Peyer's patch (tissue), 4 donors: ENCODE results near the gene ZNF518A. TPM values are rescaled to one million over a fixed set of nuclear protein-coding genes. Genes with fewer than 3 reads are reported as not detected.
"Not testable (repeated sequence)": the region's sequence is repeated elsewhere in the genome, so short reads cannot be mapped to it uniquely, and the experiment has no call there.

Experiments used
- DNase-seq, 3 donors: peaks; one replicate each; pipeline ENCODE4 v3.0.0-alpha.2; 2017 to 2019
- H3K27ac ChIP-seq, 4 donors: fragments of 200-600 bp; sonication (generic); one replicate each; pipeline ENCODE4 v1.5.1; 2016 to 2019
- H3K27me3 ChIP-seq, 2 donors: fragments of 200-600 bp; sonication (generic); one replicate each; pipeline ENCODE4 v1.5.1; 2019
- H3K36me3 ChIP-seq, 3 donors: fragments of 200-600 bp; sonication (generic); one replicate each; pipeline ENCODE4 v1.5.1; 2016 to 2019
- H3K4me1 ChIP-seq, 4 donors: fragments of 200-600 bp; sonication (generic); one replicate each; pipeline ENCODE4 v1.5.1; 2016 to 2019
- H3K4me3 ChIP-seq, 4 donors: fragments of 200-600 bp; sonication (generic); 1 replicate in 3 of 4; 2 replicates in 1 of 4; pipeline ENCODE4 v1.5.1; 2016 to 2019; ENCODE audit warnings: mild to moderate bottlenecking in 1 of 4
- H3K9me3 ChIP-seq, 4 donors: fragments of 200-600 bp; sonication (generic); one replicate each; pipeline ENCODE4 v1.5.1; 2016 to 2019; ENCODE audit warnings: mild to moderate bottlenecking in 1 of 4
- CTCF ChIP-seq, 6 experiments: fragments of 450-650 bp in 4 of 6; fragments of 200-600 bp in 2 of 6; sonication (generic) in 1 of 6; IDR thresholded peaks; one replicate each; pipeline ENCODE4 v1.5.1; 2017 to 2019; ENCODE audit warnings: antibody characterized with exemption in 6 of 6, mild to moderate bottlenecking in 3 of 6, moderate library complexity in 1 of 6
- POLR2A ChIP-seq, 2 donors: fragments of 450-650 bp; IDR thresholded peaks; one replicate each; pipeline ENCODE4 v1.5.1; 2017; ENCODE audit warnings: antibody characterized with exemption in 2 of 2, mild to moderate bottlenecking in 2 of 2, moderate library complexity in 2 of 2
- total RNA-seq, 4 donors: library from RNA; depleted of rRNA; stranded (reverse); fragments of >200 nt; gene quantifications; one replicate each; pipeline ENCODE4 v1.1.0, GENCODE V29; 2016

ZNF518A gene
- total RNA-seq, 4 donors from 2014 or later = 23.9 to 43.2 (median 35.0) TPM

DNA sequence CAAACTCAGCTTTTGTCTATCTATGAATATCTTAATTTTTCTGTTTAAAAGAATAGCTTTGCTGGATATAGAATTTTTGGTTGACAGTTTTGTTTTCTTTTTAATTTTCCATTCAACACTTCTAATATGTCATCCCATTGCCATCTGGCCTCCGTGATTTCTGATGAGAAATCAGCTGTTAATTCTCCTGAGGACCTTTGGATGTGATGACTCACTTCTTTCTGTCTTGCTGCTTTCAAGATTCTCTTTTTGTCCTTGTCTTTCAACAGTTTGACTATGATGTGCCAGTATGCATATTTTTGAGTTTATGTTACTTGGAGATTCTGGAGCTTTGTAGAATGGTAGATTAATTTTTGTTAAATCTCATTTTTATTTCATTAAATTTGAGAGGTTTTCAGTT lies 38.4 kb downstream of the ZNF518A start:
- no peak overlapping the region for H3K27ac ChIP-seq
- TF ChIP-seq POLR2A (IDR thresholded peaks at IDR 0.05) = no peak
- no peak for TF ChIP-seq CTCF (IDR thresholded peaks at IDR 0.05)
- no peaks in the 10 kb centered on the region for H3K36me3 ChIP-seq
- peaks cover 0 to 14% (median 0%) of the 10 kb centered on the region in 4 donors for H3K9me3 ChIP-seq
- DNase-seq = no peak
- H3K4me3 ChIP-seq = no peak overlapping the region
- no peaks in the 10 kb centered on the region for H3K27me3 ChIP-seq
- no peaks in the 10 kb centered on the region for H3K4me1 ChIP-seq

DNA sequence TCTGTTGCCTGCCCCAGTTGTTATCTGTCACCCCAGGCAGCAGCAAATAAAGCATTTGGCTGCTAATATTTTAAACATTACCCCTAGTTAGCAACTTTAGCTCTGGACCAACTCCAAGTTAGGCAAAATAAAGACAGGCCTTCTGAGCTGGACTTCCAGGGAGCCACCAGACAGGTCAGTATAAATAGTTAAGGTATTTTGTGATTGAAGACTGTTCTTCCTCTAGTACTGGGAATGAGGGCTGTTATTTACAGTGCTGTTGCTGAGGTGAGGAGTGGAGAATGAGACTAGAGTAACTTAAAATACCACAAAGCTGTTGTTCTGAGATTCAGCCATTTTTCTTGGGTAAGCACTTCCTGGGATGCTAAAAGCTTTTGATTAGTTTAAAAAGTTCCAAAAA lies 40.1 kb downstream of the ZNF518A start:
- no peaks in the 10 kb centered on the region for H3K27me3 ChIP-seq
- H3K27ac ChIP-seq = no peak overlapping the region
- peaks cover 0 to 14% (median 0%) of the 10 kb centered on the region in 4 donors for H3K9me3 ChIP-seq
- no peak overlapping the region for H3K4me3 ChIP-seq
- DNase-seq = no peak
- no peaks in the 10 kb centered on the region for H3K36me3 ChIP-seq
- no peak for TF ChIP-seq POLR2A (IDR thresholded peaks at IDR 0.05)
- no peak for TF ChIP-seq CTCF (IDR thresholded peaks at IDR 0.05)
- no peaks in the 10 kb centered on the region for H3K4me1 ChIP-seq

GRCh38 chr10:96172666-96173065 lies 42.6 kb downstream of the ZNF518A start:
- H3K9me3 ChIP-seq = peaks cover 0 to 28% (median 0%) of the 10 kb centered on the region in 4 donors

DNA sequence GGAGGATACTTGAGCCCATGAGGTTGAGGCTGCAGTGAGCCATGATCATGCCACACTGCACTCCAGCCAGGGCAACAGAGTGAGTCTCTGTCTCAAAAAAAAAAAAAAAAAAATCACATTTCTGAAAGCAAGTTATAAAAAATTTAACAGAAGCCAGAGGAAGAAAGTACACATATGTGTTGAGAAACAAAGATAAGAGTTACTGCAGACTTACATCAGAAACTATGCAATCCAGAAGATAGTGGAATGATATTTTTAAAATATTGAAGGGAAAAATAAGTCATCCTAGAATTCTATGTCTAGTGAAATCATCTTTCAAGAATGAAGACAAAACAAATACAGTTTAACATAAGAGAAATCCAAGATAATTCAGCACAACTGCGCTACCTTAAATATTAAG lies 46.9 kb downstream of the ZNF518A start:
- no peaks in the 10 kb centered on the region for H3K36me3 ChIP-seq
- H3K4me1 ChIP-seq = no peaks in the 10 kb centered on the region
- no peak overlapping the region for H3K4me3 ChIP-seq
- DNase-seq = no peak
- no peak for TF ChIP-seq POLR2A (IDR thresholded peaks at IDR 0.05)
- no peak for TF ChIP-seq CTCF (IDR thresholded peaks at IDR 0.05)
- H3K27ac ChIP-seq = no peak overlapping the region
- H3K9me3 ChIP-seq = peaks cover 0 to 23% (median 0%) of the 10 kb centered on the region in 4 donors
- H3K27me3 ChIP-seq = no peaks in the 10 kb centered on the region

More at GRCh38 chr10:96172666-96173065, 42.6 kb downstream of the ZNF518A start:
- DNase-seq = no peak
- no peaks in the 10 kb centered on the region for H3K4me1 ChIP-seq
- H3K36me3 ChIP-seq = no peaks in the 10 kb centered on the region
- no peak overlapping the region for H3K27ac ChIP-seq
- H3K27me3 ChIP-seq = no peaks in the 10 kb centered on the region
- TF ChIP-seq POLR2A (IDR thresholded peaks at IDR 0.05) = no peak
- no peak for TF ChIP-seq CTCF (IDR thresholded peaks at IDR 0.05)
- no peak overlapping the region for H3K4me3 ChIP-seq

DNA sequence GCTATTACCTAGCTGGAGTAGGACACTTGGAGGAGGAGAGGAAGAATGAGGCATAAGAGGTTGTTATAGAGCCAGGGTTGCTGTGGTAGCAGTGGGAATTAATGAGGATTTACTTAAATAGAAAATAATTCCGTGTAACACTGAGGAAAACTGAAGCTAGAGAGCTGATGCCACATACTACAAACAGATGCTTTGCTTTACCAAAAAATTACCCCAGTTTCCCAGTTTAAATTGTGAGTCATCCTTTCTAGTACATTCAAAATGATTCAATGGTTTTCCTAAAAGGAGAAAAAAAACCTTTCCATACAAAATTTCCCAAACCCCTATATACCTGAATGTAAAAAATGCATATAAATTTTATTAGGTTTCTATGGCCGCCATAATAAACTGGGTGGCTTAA lies 58.3 kb downstream of the ZNF518A start:
- TF ChIP-seq CTCF (IDR thresholded peaks at IDR 0.05) (no peak), POLR2A (IDR thresholded peaks at IDR 0.05) (no peak)
- no peak overlapping the region for H3K27ac ChIP-seq
- H3K4me3 ChIP-seq = no peak overlapping the region
- peaks cover 0 to under 1% (median 0%) of the 10 kb centered on the region in 4 donors for H3K9me3 ChIP-seq
- DNase-seq = no peak
- H3K36me3 ChIP-seq = peaks cover 0 to 15% (median 0%) of the 10 kb centered on the region in 3 donors
- H3K27me3 ChIP-seq = no peaks in the 10 kb centered on the region
- H3K4me1 ChIP-seq = no peaks in the 10 kb centered on the region

- H3K4me1 ChIP-seq = no peaks in the 10 kb centered on the region
- peaks cover 0 to 15% (median 0%) of the 10 kb centered on the region in 3 donors for H3K36me3 ChIP-seq
- no peaks in the 10 kb centered on the region for H3K27me3 ChIP-seq
- no peak for TF ChIP-seq CTCF (IDR thresholded peaks at IDR 0.05)
- no peak for TF ChIP-seq POLR2A (IDR thresholded peaks at IDR 0.05)
- H3K4me3 ChIP-seq = no peak overlapping the region
- no peak for DNase-seq
- H3K27ac ChIP-seq = no peak overlapping the region
- no peaks in the 10 kb centered on the region for H3K9me3 ChIP-seq
These were observed 58.8 kb downstream of the ZNF518A start for GRCh38 chr10:96188916-96189315.

- not testable (repeated sequence) for H3K27me3 ChIP-seq, DNase-seq, H3K9me3 ChIP-seq, H3K4me1 ChIP-seq, H3K4me3 ChIP-seq, H3K27ac ChIP-seq
- H3K36me3 ChIP-seq = peaks cover 0 to 15% (median 0%) of the 10 kb centered on the region in 3 donors
These were observed 59.4 kb downstream of the ZNF518A start for GRCh38 chr10:96189505-96189904.
